ENCODE results near the gene LRRC14B. TPM values are rescaled to one million over a fixed set of nuclear protein-coding genes. Genes with fewer than 3 reads are reported as not detected.
"Not testable (repeated sequence)": the region's sequence is repeated elsewhere in the genome, so short reads cannot be mapped to it uniquely, and the experiment has no call there.

The LRRC14B gene
- total and polyA plus RNA-seq, 10 donors, result 0.10 TPM; not detected in 9

DNA sequence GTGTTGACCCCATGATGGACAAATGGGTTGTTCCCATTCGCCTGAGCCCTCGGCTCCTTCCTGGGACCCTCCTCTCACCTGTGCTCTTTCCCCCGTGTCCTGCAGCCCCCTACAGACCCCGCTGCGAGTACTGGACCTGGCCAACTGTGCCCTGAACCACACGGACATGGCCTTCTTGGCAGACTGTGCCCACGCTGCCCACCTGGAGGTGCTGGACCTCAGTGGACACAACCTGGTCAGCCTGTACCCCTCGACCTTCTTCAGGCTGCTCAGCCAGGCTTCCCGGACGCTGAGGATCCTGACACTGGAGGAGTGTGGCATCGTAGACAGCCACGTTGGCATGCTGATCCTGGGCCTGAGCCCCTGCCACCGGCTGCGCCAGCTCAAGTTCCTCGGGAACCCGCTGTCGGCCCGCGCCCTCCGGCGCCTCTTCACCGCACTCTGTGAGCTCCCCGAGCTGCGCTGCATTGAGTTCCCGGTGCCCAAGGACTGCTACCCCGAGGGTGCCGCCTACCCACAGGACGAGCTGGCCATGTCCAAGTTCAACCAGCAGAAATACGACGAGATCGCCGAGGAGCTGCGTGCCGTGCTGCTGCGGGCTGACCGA, 3.4 kb downstream of the LRRC14B start:
- no peak for TF ChIP-seq POLR2AphosphoS5 (IDR thresholded peaks at IDR 0.05)
- TF ChIP-seq, protein P1, sequence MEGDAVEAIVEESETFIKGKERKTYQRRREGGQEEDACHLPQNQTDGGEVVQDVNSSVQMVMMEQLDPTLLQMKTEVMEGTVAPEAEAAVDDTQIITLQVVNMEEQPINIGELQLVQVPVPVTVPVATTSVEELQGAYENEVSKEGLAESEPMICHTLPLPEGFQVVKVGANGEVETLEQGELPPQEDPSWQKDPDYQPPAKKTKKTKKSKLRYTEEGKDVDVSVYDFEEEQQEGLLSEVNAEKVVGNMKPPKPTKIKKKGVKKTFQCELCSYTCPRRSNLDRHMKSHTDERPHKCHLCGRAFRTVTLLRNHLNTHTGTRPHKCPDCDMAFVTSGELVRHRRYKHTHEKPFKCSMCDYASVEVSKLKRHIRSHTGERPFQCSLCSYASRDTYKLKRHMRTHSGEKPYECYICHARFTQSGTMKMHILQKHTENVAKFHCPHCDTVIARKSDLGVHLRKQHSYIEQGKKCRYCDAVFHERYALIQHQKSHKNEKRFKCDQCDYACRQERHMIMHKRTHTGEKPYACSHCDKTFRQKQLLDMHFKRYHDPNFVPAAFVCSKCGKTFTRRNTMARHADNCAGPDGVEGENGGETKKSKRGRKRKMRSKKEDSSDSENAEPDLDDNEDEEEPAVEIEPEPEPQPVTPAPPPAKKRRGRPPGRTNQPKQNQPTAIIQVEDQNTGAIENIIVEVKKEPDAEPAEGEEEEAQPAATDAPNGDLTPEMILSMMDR (IDR thresholded peaks at IDR 0.05 in 8 of 11, conservative IDR thresholded peaks at IDR 0.05 in 3 of 11), result no peak
- no peak for TF ChIP-seq POLR2A (IDR thresholded peaks at IDR 0.05)
- H3K36me3 ChIP-seq, result peaks cover 0 to 13% (median 0%) of the 10 kb centered on the region in 6 donors
- peaks cover 0 to 16% (median 12%) of the 10 kb centered on the region in 6 donors for H3K4me1 ChIP-seq
- no peak overlapping the region for H3K27ac ChIP-seq
- H3K9me3 ChIP-seq, result no peaks in the 10 kb centered on the region
- intact Hi-C loops (cut with DNase I; ENCODE audit: low total_unique reads), result no loop called here
- peak; percentile 67 for DNase-seq
- peaks cover 0 to 35% (median 14%) of the 10 kb centered on the region in 7 donors for H3K27me3 ChIP-seq (replicated peaks in 1 of 7)
- WGBS, 5 donors, result 92 to 96% (median 94%) methylated on average over 29 to 36 of the region's 36 CpGs
- H3K4me3 ChIP-seq, result no peak overlapping the region

- H3K36me3 ChIP-seq, result peaks cover 0 to 15% (median 0%) of the 10 kb centered on the region in 6 donors
- TF ChIP-seq POLR2A (IDR thresholded peaks at IDR 0.05), result no peak
- TF ChIP-seq POLR2AphosphoS5 (IDR thresholded peaks at IDR 0.05), result no peak
- TF ChIP-seq, protein P1 (IDR thresholded peaks at IDR 0.05 in 8 of 11, conservative IDR thresholded peaks at IDR 0.05 in 3 of 11), result no peak
- intact Hi-C loops (cut with DNase I; ENCODE audit: low total_unique reads), result no loop called here
- peak; percentile 67 for DNase-seq
- no peak overlapping the region for H3K4me3 ChIP-seq
- no peaks in the 10 kb centered on the region for H3K9me3 ChIP-seq
- peaks cover 0 to 32% (median 14%) of the 10 kb centered on the region in 7 donors for H3K27me3 ChIP-seq (replicated peaks in 1 of 7)
- H3K27ac ChIP-seq, result no peak overlapping the region
- 80 to 87% (median 82%) methylated on average over 33 of the region's 33 CpGs for WGBS, 5 donors
- peaks cover 0 to 15% (median 11%) of the 10 kb centered on the region in 6 donors for H3K4me1 ChIP-seq
Observed at GRCh38 chr5:195401-196160, 4.3 kb downstream of the LRRC14B start.

DNA sequence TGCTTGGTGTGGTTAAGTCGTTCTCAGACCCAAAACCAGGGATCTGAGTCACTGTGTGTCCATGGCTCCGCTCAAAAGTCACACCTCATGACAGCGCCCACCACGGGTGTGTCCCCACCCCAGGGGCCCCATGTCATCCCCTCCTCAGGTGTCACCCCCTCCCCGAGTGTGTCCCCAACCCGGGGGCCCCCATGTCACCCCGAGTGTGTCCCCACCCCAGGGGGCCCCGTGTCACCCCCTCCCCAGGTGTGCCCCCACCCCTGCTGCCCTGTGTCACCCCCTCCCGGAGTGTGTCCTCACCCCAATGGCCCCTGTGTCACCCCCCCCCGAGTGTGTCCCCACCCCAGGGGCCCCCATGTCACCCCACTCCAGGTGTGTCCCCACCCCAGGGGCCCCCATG, 5.1 kb downstream of the LRRC14B start:
- DNase-seq, result peak; percentile 61
- WGBS, 5 donors, result 74 to 94% (median 80%) methylated on average over 5 to 10 of the region's 10 CpGs

GRCh38 chr5:197031-197430, 5.7 kb downstream of the LRRC14B start:
- intact Hi-C loops (cut with DNase I; ENCODE audit: low total_unique reads); H3K27ac ChIP-seq; H3K9me3 ChIP-seq; H3K4me3 ChIP-seq; H3K4me1 ChIP-seq: not testable (repeated sequence)
- peaks cover 0 to 15% (median 0%) of the 10 kb centered on the region in 6 donors for H3K36me3 ChIP-seq
- 60 to 81% (median 75%) methylated on average over 18 of the region's 18 CpGs for WGBS, 5 donors
- H3K27me3 ChIP-seq (replicated peaks in 1 of 7), result peaks cover 0 to 18% (median 4%) of the 10 kb centered on the region in 7 donors
- peak; percentile 18 for DNase-seq

More for the DNA sequence above, 5.1 kb downstream of the LRRC14B start:
- H3K4me1 ChIP-seq, result peaks cover 0 to 10% (median 5%) of the 10 kb centered on the region in 6 donors
- TF ChIP-seq POLR2AphosphoS5 (IDR thresholded peaks at IDR 0.05) (no peak), POLR2A (IDR thresholded peaks at IDR 0.05) (no peak)
- TF ChIP-seq, protein P1 (IDR thresholded peaks at IDR 0.05 in 8 of 11, conservative IDR thresholded peaks at IDR 0.05 in 3 of 11), result no peak
- H3K27ac ChIP-seq, result no peak overlapping the region
- H3K4me3 ChIP-seq, result no peak overlapping the region
- H3K9me3 ChIP-seq, result no peaks in the 10 kb centered on the region
- H3K36me3 ChIP-seq, result peaks cover 0 to 15% (median 0%) of the 10 kb centered on the region in 6 donors
- intact Hi-C loops (cut with DNase I; ENCODE audit: low total_unique reads), result no loop called here
- peaks cover 0 to 24% (median 11%) of the 10 kb centered on the region in 7 donors for H3K27me3 ChIP-seq (replicated peaks in 1 of 7)

All from spleen (tissue), 11 donors.